Activated naive CD4-positive, alpha-beta T cell treated with anti-CD3 and anti-CD28 coated beads, Interleukin-2, amount 50 U/mL, for 16 hours (primary cell): ENCODE results near the gene CHST12.
"Not testable (repeated sequence)": the region's sequence is repeated elsewhere in the genome, so short reads cannot be mapped to it uniquely, and the experiment has no call there.

Source experiments
- DNase-seq: peaks from one replicate; pipeline ENCODE4 v3.0.0-alpha.2; 2020

Gene CHST12

GRCh38 chr7:2379161-2379560 lies 24.2 kb upstream of the CHST12 start:
- no peak for DNase-seq

- no peak for DNase-seq
These were observed 23.5 kb upstream of the CHST12 start for GRCh38 chr7:2379821-2380450.

GRCh38 chr7:2380461-2380860 lies 22.9 kb upstream of the CHST12 start:
- DNase-seq = no peak

GRCh38 chr7:2381227-2381626 lies 22.2 kb upstream of the CHST12 start:
- no peak for DNase-seq

- DNase-seq = no peak
These were observed 21.4 kb upstream of the CHST12 start for GRCh38 chr7:2381881-2382509.

- no peak for DNase-seq
These were observed 19.7 kb upstream of the CHST12 start for GRCh38 chr7:2383543-2384274.

DNA sequence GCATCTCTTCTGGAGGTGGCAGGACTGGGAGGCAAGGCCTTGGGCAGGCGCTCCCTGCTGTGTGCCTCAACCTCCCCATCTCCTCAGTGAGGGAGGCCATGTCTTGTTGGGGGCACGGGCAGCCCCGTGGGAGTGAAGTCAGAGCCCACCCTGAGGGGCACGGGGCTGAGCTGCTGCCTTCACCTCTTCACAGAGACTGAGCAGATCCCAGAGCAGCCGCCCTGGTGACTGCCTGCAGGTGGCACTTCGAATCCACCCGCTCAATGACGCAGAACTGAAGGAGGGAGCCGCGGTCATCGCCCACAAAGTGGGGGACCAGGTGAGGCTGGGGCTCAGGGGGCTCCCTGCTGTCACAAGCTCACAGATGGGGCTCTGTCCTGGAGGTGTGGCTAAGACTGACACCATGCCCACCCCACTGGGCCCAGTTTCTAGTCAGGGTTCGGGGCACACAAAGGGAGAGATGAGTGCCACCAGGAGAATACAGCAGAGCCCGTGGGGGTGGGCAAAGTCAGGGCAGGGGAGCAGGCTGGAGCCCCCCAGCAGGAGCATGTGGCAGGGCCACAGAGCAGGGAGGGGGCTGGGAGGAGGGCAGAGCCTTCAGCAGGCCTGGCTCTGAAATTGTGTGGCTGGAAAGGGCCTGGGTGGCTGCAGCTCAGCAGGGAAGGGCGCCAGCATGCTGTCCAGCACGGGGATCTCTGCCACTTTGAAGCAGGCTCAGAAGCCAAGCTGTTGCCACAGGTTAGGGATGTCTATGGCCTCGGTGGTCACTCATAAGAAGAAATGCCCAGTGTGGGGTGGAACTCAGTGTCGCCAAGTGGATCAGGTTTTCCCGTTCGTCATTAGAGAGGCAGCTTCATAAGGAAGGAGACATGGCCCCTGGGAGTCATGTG lies 18.8 kb upstream of the CHST12 start:
- DNase-seq = no peak

DNA sequence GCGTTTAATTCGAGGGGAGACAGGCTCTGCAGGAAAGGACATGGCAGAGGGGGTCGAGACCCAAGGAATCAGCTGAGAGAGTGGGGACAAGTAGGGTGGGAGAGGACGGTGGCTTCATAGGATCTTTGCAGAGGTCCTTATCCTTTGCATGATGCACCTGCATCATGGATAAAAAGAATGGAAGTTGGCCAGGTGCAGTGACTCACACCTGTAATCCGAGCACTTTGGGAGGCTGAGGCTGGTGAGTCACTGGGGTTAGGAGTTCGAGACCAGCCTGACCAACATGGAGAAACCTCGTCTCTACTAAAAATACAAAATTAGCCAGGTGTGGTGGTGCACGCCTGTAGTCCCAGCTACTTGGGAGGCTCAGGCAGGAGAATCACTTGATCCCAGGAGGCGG lies 17.3 kb upstream of the CHST12 start:
- DNase-seq = not testable (repeated sequence)

DNA sequence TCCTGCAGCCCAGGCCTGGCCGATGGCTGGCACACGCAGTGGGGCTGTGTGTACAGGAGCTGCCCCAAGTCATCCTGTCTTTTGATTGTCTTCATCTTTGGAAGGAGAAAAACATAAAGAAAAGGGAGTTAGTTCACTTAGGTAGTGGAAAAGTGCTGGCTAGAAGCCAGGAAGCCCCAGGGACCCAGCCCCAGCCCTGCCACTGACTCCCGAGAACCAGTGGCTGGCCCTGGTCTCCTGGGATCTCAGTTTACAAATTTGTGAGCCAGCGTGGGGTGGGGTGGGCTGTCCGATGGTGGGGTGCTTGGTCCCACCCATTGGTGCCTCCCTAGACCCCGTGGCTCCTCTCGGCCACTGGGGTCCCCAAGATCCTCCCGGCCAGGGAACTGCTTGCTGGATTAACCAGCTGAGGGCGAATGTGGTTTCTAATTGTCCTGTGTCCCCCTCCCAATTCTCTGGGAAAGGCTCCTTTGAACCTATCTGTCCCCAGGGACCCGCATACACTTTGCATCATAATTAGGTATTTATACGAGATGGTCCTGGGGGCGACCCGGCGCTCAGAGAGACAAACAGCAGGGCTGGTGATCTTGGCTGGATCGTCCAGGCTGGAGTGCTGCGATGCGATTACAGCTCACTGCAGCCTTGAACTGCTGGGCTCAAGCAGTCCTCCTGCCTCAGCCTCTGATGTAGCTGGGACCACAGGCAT lies 16.3 kb upstream of the CHST12 start:
- no peak for DNase-seq

DNA sequence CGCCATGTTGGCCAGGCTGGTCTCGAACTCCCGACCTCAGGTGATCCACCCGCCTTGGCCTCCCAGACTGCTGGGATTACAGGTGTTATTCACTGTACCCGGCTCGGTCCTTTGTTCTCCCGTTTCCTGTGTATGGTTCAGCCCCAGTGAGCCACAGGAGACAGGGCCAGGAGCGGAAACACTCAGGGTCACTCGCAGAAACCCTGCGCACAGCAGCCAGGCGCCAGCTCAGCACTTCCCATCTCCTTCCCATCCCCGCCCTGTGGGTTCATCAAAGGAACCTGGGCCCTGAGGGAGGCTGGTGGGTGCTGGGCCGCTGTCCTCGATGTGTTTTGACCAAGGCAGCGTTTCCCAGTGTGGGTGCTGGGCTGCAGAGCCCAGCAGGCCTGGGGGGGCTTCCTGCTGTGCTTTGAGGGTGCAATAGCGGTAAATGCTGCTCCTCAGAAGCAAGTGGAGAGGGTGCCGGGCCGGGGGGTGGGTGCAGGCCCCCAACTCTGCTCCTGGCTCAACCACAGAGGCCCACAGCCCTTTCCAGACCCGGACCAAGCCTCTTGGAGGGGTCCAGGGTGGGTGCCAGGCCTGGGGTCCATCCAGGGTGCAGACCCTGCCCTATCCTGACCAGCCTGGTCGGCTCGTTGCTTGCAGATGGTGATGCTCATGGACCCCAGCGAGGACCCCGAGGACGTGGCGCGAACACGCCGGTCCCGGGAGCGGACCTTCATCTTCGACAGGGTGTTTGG lies 15.3 kb upstream of the CHST12 start:
- DNase-seq = no peak

DNA sequence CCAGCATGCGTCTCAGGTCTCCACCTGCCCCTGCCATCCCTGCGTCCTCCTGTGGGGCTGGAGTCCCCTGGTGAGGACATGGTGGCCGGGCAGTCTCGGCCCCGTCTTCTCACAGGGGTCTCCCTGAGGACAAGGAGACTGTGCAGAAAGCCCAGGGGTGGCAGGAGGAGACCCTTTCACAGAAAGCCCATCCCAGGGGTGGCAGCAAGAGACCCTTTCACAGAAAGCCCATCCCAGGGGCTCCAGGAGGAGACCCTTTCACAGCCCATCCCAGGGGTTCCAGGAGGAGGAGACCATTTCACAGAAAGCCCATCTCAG lies 14.8 kb upstream of the CHST12 start:
- DNase-seq = no peak

DNA sequence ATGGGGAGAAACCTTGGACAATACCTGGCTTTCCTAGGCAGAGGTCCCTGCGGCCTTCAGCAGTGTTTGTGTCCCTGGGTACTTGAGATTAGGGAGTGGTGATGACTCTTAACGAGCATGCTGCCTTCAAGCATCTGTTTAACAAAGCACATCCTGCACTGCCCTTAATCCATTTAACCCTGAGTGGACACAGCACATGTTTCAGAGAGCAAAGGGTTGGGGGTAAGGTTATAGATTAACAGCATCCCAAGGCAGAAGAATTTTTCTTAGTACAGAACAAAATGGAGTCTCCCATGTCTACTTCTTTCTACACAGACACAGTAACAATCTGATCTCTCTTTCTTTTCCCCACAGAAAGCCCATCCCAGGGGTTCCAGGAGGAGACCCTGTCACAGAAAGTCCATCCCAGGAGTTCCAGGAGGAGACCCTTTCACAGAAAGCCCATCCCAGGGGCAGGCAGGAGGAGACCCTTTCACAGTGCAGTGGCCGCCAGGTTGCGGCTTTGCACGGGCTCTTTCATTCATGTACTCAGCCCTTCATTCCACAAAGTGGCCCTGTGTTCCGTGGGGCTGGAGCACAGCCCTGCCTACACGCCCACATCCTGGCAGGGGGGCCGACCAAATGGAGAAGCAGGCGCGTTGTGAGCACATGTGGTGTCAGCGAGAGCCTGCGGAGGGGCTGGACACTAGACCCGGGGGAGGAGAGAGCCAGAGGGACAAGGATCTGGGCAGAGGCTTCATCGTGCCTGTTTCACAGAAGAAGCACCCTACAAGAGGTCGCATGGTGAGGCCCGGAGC lies 13.2 kb upstream of the CHST12 start:
- DNase-seq = not testable (repeated sequence)

DNA sequence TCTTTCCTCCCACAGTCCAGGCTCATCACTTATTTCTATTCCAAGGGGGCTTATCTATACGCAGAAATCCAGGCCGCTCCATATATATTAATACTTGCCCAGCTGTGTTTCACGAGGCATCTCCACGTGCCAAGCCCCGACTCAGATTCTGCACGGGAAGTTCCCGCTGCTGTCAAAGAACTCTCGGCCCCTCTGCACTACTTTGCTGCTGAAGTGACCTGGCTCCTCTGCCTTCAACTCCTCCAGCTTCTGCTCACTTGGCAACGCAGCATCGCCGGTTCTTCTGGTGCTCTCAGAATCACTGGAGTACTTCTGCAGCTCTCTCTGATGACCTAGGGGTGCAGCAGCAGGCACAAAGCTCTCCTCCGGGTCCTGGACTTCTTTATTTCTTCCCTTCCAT lies 9.7 kb upstream of the CHST12 start:
- no peak for DNase-seq

- DNase-seq = no peak
These were observed 8.8 kb upstream of the CHST12 start for GRCh38 chr7:2394566-2395082.

- no peak for DNase-seq
These were observed 4.9 kb upstream of the CHST12 start for GRCh38 chr7:2398506-2398905.

DNA sequence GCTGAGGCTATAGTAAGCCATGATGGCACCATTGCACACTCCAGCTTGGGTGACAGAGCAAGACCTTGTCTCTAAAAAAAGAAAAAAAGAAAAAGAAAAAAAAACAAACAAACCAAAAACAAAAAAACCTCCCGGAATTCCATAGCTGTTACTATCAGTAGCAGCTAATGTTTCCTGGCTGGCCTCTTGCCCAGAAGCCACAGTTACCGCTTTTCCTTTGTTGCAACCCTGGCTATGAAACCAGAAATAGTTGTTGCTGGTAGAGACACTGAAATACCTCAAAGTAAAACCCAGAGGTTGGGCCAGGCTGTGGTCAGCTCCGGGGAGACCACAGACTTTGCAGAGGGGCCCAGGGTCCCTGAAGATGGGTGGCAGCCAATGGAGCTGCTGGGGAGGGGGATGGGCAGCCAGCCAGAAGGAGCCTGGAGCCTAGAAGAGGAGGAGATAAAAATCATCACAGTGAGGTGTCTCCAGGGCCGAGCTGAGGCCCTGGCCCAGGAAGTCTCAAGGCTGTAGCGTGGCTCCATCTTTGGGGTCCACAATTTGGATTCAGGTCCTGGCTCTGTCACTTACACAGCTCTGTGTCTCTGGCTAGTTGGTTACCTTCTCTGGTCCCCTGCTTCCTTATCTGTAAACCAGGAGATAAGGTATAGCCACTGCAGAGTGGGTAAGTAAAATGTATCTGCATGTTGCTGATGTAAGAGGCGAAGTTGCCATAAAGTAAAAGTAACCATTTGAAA lies 3.4 kb upstream of the CHST12 start:
- DNase-seq = no peak

DNA sequence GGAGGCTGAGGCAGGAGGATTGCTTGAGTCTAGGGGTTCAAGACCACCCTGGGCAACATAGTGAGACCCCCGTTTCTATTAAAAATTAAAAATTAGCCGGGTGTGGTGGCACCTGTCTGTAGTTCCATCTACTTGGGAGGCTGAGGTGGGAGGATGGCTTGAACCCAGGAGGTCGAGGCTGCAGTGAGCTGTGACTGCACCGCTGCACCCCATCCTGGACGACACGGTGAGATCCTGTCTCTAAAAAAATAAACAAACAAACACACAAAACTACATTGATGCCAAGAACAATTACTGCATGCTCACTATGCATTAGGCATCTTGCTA lies 761 bp upstream of the CHST12 start:
- no peak for DNase-seq

DNA sequence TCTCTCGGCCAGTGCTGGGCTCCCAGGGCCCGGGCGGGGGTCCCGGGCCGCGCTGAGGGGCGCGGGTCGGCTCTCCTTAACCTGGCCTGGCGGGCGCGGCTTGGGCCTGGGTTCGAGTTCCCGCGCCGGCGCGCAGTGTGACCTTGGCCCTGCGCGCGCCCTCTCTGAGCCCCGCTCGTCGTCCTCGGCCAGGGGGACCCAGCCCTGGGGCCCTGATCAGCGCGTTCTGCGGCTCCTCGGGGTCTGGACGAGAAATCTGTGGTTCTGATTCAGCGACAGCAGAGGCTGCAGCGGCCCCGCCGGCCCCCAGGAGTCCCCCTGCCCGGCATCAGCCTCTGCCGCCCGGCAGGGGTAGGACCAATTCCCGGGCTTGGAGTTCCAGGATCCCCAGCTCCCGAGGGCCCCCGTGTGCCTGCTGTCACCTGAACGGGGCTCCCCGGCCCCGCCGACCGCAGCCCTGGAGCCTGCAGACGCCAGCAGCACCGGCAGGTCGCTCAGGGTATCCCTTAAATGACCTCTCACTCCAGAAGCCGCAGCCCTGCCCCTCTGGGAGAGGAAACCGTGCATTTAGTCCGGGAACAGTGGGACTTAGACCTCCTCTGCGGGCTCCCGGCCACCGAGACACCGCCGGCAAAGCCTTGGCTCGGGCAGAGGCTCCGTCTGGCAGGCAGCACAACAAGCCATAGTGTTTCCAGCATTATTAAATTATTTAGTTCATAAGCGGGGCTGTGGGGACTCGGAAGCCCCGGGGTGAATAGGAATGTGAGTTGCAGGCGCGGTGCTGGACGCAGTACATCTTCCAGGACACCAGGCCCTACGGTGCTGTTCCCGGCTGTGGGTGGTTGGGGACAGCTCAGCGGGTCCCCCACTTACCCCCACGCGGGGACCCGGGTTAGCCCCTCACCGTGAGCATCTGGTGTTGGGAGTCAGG lies 572 bp downstream of the CHST12 start:
- peak; percentile 39 for DNase-seq

GRCh38 chr7:2404714-2405119 lies 1.3 kb downstream of the CHST12 start:
- DNase-seq = no peak
